22Rv1 (cell line): ENCODE data around the gene TMUB2.

Source experiments
- ZFX ChIP-seq: fragments of 450-650 bp; IDR thresholded peaks from 2 replicates; pipeline ENCODE4 v1.6.1; 2017; ENCODE audit warnings: antibody characterized with exemption, borderline replicate concordance
- TF ChIP-seq, protein P1 (sequence below): fragments of 450-650 bp; IDR thresholded peaks from 2 replicates; pipeline ENCODE4 v1.5.1; 2017; ENCODE audit warnings: mild to moderate bottlenecking

GRCh38 chr17:44241106-44241624, 54.4 kb downstream of the TMUB2 start:
- TF ChIP-seq, protein P1, sequence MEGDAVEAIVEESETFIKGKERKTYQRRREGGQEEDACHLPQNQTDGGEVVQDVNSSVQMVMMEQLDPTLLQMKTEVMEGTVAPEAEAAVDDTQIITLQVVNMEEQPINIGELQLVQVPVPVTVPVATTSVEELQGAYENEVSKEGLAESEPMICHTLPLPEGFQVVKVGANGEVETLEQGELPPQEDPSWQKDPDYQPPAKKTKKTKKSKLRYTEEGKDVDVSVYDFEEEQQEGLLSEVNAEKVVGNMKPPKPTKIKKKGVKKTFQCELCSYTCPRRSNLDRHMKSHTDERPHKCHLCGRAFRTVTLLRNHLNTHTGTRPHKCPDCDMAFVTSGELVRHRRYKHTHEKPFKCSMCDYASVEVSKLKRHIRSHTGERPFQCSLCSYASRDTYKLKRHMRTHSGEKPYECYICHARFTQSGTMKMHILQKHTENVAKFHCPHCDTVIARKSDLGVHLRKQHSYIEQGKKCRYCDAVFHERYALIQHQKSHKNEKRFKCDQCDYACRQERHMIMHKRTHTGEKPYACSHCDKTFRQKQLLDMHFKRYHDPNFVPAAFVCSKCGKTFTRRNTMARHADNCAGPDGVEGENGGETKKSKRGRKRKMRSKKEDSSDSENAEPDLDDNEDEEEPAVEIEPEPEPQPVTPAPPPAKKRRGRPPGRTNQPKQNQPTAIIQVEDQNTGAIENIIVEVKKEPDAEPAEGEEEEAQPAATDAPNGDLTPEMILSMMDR, result no peak
- no peak for TF ChIP-seq ZFX
